Neuronal stem cell (in vitro differentiated cells): Measurements from ENCODE around the gene TDP1.

Experiments used
- DNase-seq: peaks from one replicate; pipeline ENCODE4 v3.0.0-alpha.2; 2013; ENCODE audit warnings: low spot score
- H2AFZ ChIP-seq: one replicate; pipeline ENCODE4 v1.6.1; 2013; ENCODE audit warnings: mild to moderate bottlenecking, low read length, inconsistent platforms
- H2AK5ac ChIP-seq: 2 replicates; pipeline ENCODE4 v1.6.1; 2013; ENCODE audit warnings: low read depth, mild to moderate bottlenecking, inconsistent platforms, low read length, moderate library complexity, mixed read lengths
- H2BK120ac ChIP-seq: 2 replicates; pipeline ENCODE4 v1.6.1; 2013; ENCODE audit warnings: low read depth, mild to moderate bottlenecking, inconsistent platforms, low read length, moderate library complexity, mixed read lengths
- H2BK12ac ChIP-seq: one replicate; pipeline ENCODE4 v1.6.1; 2013; ENCODE audit warnings: low read length, inconsistent platforms
- H2BK15ac ChIP-seq: 2 replicates; pipeline ENCODE4 v1.6.1; 2013; ENCODE audit warnings: mild to moderate bottlenecking, low read length, inconsistent platforms, mixed read lengths
- H2BK5ac ChIP-seq: one replicate; pipeline ENCODE4 v1.6.1; 2013; ENCODE audit warnings: inconsistent platforms, mild to moderate bottlenecking, low read length, moderate library complexity
- H3K14ac ChIP-seq: one replicate; pipeline ENCODE4 v1.6.1; 2013; ENCODE audit warnings: low read length, inconsistent platforms
- H3K18ac ChIP-seq: 2 replicates; pipeline ENCODE4 v1.6.1; 2013; ENCODE audit warnings: low read length, inconsistent platforms
- H3K23ac ChIP-seq: 2 replicates; pipeline ENCODE4 v1.6.1; 2013; ENCODE audit warnings: low read depth, mild to moderate bottlenecking, mixed read lengths, low read length, inconsistent platforms; ENCODE audit not compliant: poor library complexity
- H3K27ac ChIP-seq: replicated peaks from 3 replicates; pipeline ENCODE4 v1.5.1; 2013; ENCODE audit warnings: low read length, inconsistent platforms
- H3K27me3 ChIP-seq, 3 experiments: 2 replicates each; pipeline ENCODE4 v1.6.1; 2013; ENCODE audit warnings: low read length in 3 of 3, mild to moderate bottlenecking in 2 of 3, inconsistent platforms in 1 of 3, low read depth in 1 of 3, mixed read lengths in 1 of 3, moderate library complexity in 1 of 3; ENCODE audit not compliant: control insufficient read depth in 3 of 3, insufficient read depth in 3 of 3
- H3K36me3 ChIP-seq, 2 donors: replicated peaks in 1 of 2; 2 replicates each; pipeline ENCODE4 v1.6.1; 2013; ENCODE audit warnings: low read length in 2 of 2; ENCODE audit not compliant: control insufficient read depth in 2 of 2, insufficient read depth in 2 of 2
- H3K4ac ChIP-seq: 2 replicates; pipeline ENCODE4 v1.6.1; 2013; ENCODE audit warnings: inconsistent platforms, mild to moderate bottlenecking, low read length, moderate library complexity
- H3K4me1 ChIP-seq, 2 donors: 1 replicate in 1 of 2; 2 replicates in 1 of 2; pipeline ENCODE4 v1.6.1; 2013; ENCODE audit warnings: low read length in 2 of 2, low read depth in 1 of 2; ENCODE audit not compliant: control insufficient read depth in 2 of 2, insufficient read depth in 1 of 2
- H3K4me2 ChIP-seq: one replicate; pipeline ENCODE4 v1.6.1; 2013; ENCODE audit warnings: mild to moderate bottlenecking, low read length, inconsistent platforms; ENCODE audit not compliant: insufficient read depth, poor library complexity, severe bottlenecking
- H3K4me3 ChIP-seq, 2 donors: 2 replicates each; pipeline ENCODE4 v1.5.1; 2013; ENCODE audit warnings: low read length in 2 of 2, mild to moderate bottlenecking in 2 of 2, inconsistent platforms in 1 of 2, moderate library complexity in 1 of 2
- H3K79me1 ChIP-seq: one replicate; pipeline ENCODE4 v1.6.1; 2013; ENCODE audit warnings: low read depth, mild to moderate bottlenecking, inconsistent platforms, low read length, moderate library complexity
- H3K9ac ChIP-seq: one replicate; pipeline ENCODE4 v1.6.1; 2013; ENCODE audit warnings: mild to moderate bottlenecking, low read depth, low read length, inconsistent platforms; ENCODE audit not compliant: poor library complexity
- H3K9me3 ChIP-seq, 2 donors: replicated peaks in 1 of 2; 2 replicates each; pipeline versions ENCODE3 to v1.6.1; 2013; ENCODE audit warnings: low read length in 2 of 2, mild to moderate bottlenecking in 2 of 2, inconsistent platforms in 1 of 2, low read depth in 1 of 2, mixed read lengths in 1 of 2, moderate library complexity in 1 of 2; ENCODE audit not compliant: control insufficient read depth in 2 of 2, insufficient read depth in 1 of 2
- H4K8ac ChIP-seq: one replicate; pipeline ENCODE4 v1.6.1; 2013; ENCODE audit warnings: low read depth, mild to moderate bottlenecking, inconsistent platforms, low read length, moderate library complexity
- H4K91ac ChIP-seq: one replicate; pipeline ENCODE4 v1.6.1; 2013; ENCODE audit warnings: low read length, low read depth, mild to moderate bottlenecking, inconsistent platforms; ENCODE audit not compliant: poor library complexity
- WGBS, 2 donors: extraction: QIAGEN DNeasy Blood & Tissue Kit; methylation state at CpG; one replicate each; pipeline ENCODE4 v1.1.7; 2013; ENCODE audit warnings: missing lambda C conversion rate in 2 of 2, mixed read lengths in 1 of 2; ENCODE audit not compliant: insufficient read length in 2 of 2, insufficient replicate concordance in 1 of 2; ENCODE audit errors: extremely low coverage in 2 of 2; 5-methylcytosine and 5-hydroxymethylcytosine counted together

The TDP1 gene

DNA sequence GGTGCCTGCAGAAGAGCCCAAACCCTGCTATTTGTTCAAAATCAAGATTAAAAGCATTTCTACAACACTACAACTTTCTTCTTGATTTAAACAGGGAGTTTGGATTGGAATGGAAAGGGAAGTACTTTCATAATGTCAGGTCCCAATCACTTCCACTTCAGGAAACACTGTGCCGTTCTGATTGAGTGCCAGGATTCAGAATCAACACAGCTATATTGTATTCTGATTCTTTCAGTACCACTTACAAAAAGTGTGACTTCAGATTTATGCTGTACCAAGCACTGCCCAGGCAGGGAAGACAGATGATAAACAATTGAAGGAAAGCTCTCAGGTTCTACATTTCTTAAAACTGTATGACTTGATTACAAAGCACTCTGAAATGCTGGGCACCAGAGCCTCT, 3.2 kb downstream of the TDP1 start:
- Histone ChIP-seq H3K4me3 (no peak overlapping the region), H4K8ac (no peak overlapping the region), H2BK12ac (no peak overlapping the region), H2AK5ac (no peak overlapping the region), H3K9me3 (peaks cover 0 to 8% of the 10 kb centered on the region in 2 donors), H3K14ac (no peak overlapping the region), H4K91ac (no peak overlapping the region), H3K23ac (no peak overlapping the region), H3K4me1 (peaks cover 7 to 14% of the 10 kb centered on the region in 2 donors), H3K18ac (no peak overlapping the region), H3K36me3 (peaks cover 17 to 63% of the 10 kb centered on the region in 2 donors), H3K27ac (no peak overlapping the region), H3K27me3 (no peaks in the 10 kb centered on the region), H3K4me2 (no peak overlapping the region), H3K4ac (no peak overlapping the region), H2BK120ac (no peak overlapping the region), H3K9ac (no peak overlapping the region), H2AFZ (no peak overlapping the region), H2BK15ac (no peak overlapping the region), H2BK5ac (no peak overlapping the region), H3K79me1 (peaks cover 11% of the 10 kb centered on the region)
- WGBS, 2 donors = no CpG with 5 or more reads among the region's 1 CpG
- DNase-seq = no peak

GRCh38 chr14:89959853-89960445, 4.2 kb downstream of the TDP1 start:
- Histone ChIP-seq H3K23ac (no peak overlapping the region), H3K4me1 (peaks cover 7 to 13% of the 10 kb centered on the region in 2 donors), H3K18ac (no peak overlapping the region), H3K9me3 (peaks cover 0 to 8% of the 10 kb centered on the region in 2 donors), H3K4ac (no peak overlapping the region), H3K36me3 (peaks cover 20 to 73% of the 10 kb centered on the region in 2 donors), H3K9ac (no peak overlapping the region), H4K91ac (no peak overlapping the region), H2BK15ac (no peak overlapping the region), H2BK5ac (no peak overlapping the region), H3K4me2 (no peak overlapping the region), H2BK120ac (no peak overlapping the region), H4K8ac (no peak overlapping the region), H3K27ac (no peak overlapping the region), H3K27me3 (no peaks in the 10 kb centered on the region), H2AFZ (no peak overlapping the region), H3K14ac (no peak overlapping the region), H3K4me3 (no peak overlapping the region), H2BK12ac (no peak overlapping the region), H3K79me1 (peaks cover 11% of the 10 kb centered on the region), H2AK5ac (no peak overlapping the region)
- no CpG with 5 or more reads among the region's 3 CpGs for WGBS, 2 donors
- DNase-seq = no peak

DNA sequence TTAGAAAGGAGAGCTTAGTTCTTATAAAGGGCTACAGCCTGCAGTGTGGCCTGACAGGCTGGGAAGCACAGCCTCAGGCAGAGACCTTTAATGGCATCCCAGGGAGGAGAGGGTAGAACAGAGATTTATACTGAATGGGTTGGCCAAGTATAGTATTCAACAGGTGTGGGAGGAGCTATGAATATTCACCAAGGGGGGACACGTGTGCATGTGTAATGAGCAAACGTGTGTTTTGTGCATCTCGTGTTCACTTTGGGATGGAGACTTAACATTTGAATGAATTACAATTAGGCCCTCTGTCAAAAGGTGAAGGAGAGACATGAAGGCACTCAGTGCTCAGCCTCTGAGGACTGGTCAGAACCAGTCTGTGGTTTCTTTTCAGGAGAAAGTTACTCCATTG, 5.2 kb downstream of the TDP1 start:
- H4K91ac ChIP-seq = no peak overlapping the region
- WGBS, 2 donors = no CpG with 5 or more reads among the region's 3 CpGs
- peaks cover 3 to 10% of the 10 kb centered on the region in 2 donors for H3K4me1 ChIP-seq
- H3K79me1 ChIP-seq = peaks cover 11% of the 10 kb centered on the region
- H2BK12ac ChIP-seq = no peak overlapping the region
- no peak overlapping the region for H3K9ac ChIP-seq
- no peak overlapping the region for H3K4ac ChIP-seq
- no peak overlapping the region for H3K23ac ChIP-seq
- no peak overlapping the region for H2BK120ac ChIP-seq
- no peak overlapping the region for H3K4me3 ChIP-seq
- H3K18ac ChIP-seq = no peak overlapping the region
- no peaks in the 10 kb centered on the region for H3K27me3 ChIP-seq
- H2BK5ac ChIP-seq = no peak overlapping the region
- H2AFZ ChIP-seq = no peak overlapping the region
- no peak overlapping the region for H4K8ac ChIP-seq
- H3K36me3 ChIP-seq = peaks cover 24 to 82% of the 10 kb centered on the region in 2 donors
- H3K14ac ChIP-seq = no peak overlapping the region
- no peak overlapping the region for H2AK5ac ChIP-seq
- H3K9me3 ChIP-seq = peaks cover 0 to 8% of the 10 kb centered on the region in 2 donors
- no peak overlapping the region for H2BK15ac ChIP-seq
- no peak overlapping the region for H3K4me2 ChIP-seq
- no peak overlapping the region for H3K27ac ChIP-seq
- no peak for DNase-seq

GRCh38 chr14:89963288-89963978, 7.7 kb downstream of the TDP1 start:
- Histone ChIP-seq H4K91ac (no peak overlapping the region), H3K79me1 (peaks cover 3% of the 10 kb centered on the region), H3K18ac (no peak overlapping the region), H2BK120ac (no peak overlapping the region), H3K4me3 (no peak overlapping the region), H3K14ac (no peak overlapping the region), H3K27ac (no peak overlapping the region), H3K9me3 (peaks cover 0 to 8% of the 10 kb centered on the region in 2 donors), H2BK5ac (no peak overlapping the region), H2AFZ (no peak overlapping the region), H3K27me3 (no peaks in the 10 kb centered on the region), H3K36me3 (peaks cover 26 to 91% of the 10 kb centered on the region in 2 donors), H2AK5ac (no peak overlapping the region), H2BK12ac (no peak overlapping the region), H3K4me2 (no peak overlapping the region), H2BK15ac (no peak overlapping the region), H3K4me1 (no peaks in the 10 kb centered on the region), H3K23ac (no peak overlapping the region), H4K8ac (no peak overlapping the region), H3K9ac (no peak overlapping the region), H3K4ac (no peak overlapping the region)
- no peak for DNase-seq
- WGBS, 2 donors = no CpG with 5 or more reads among the region's 10 CpGs
